SKM-1 treated with dmso at 0.1 percent for 144 hours (cell line): ENCODE results near the gene MIF4GD.
"Not testable (repeated sequence)": the region's sequence is repeated elsewhere in the genome, so short reads cannot be mapped to it uniquely, and the experiment has no call there.

Experiments used
- DNase-seq: peaks from one replicate; lab custom pipeline; 2025; ENCODE audit not compliant: unreplicated experiment; lab: John Stamatoyannopoulos, UW

The MIF4GD gene

GRCh38 chr17:75289115-75289831 is 18.2 kb upstream of the MIF4GD start, which contains the start of gene SLC25A19:
Gene SLC25A19, minus strand, starts transcription at chr17:75289433. Its CDS starts 2,669 bp downstream, at chr17:75286764.
- peak; percentile 96 for DNase-seq

- DNase-seq, result peak; percentile 62
Observed at GRCh38 chr17:75288770-75289114, 17.7 kb upstream of the MIF4GD start.

GRCh38 chr17:75288359-75288758 is 17.3 kb upstream of the MIF4GD start:
- no peak for DNase-seq

- DNase-seq, result no peak
Observed at GRCh38 chr17:75287221-75287620, 16.2 kb upstream of the MIF4GD start.

- DNase-seq, result no peak
Observed at GRCh38 chr17:75285123-75285522, 14.1 kb upstream of the MIF4GD start.

GRCh38 chr17:75280189-75280588 is 9.2 kb upstream of the MIF4GD start:
- not testable (repeated sequence) for DNase-seq

- DNase-seq, result no peak
Observed at GRCh38 chr17:75277664-75278071, 6.6 kb upstream of the MIF4GD start.

GRCh38 chr17:75273977-75274708 is 3.1 kb upstream of the MIF4GD start:
- DNase-seq, result no peak

- no peak for DNase-seq
Observed at GRCh38 chr17:75272848-75273184, 1.8 kb upstream of the MIF4GD start.

GRCh38 chr17:75271955-75272847 is 1.2 kb upstream of the MIF4GD start:
- no peak for DNase-seq

- DNase-seq, result peak; percentile 76
Observed at GRCh38 chr17:75271233-75271954, 363 bp upstream of the MIF4GD start.

GRCh38 chr17:75270218-75270965 is 639 bp downstream of the MIF4GD start:
- DNase-seq, result peak; percentile 76

GRCh38 chr17:75269844-75270217 is 1.2 kb downstream of the MIF4GD start:
- no peak for DNase-seq

- no peak for DNase-seq
Observed at GRCh38 chr17:75267411-75268232, 3.4 kb downstream of the MIF4GD start.

GRCh38 chr17:75267153-75267410 is 3.9 kb downstream of the MIF4GD start:
- no peak for DNase-seq

GRCh38 chr17:75266316-75267152 is 4.5 kb downstream of the MIF4GD start:
- no peak for DNase-seq

GRCh38 chr17:75265614-75266315 is 5.3 kb downstream of the MIF4GD start:
- no peak for DNase-seq

GRCh38 chr17:75263055-75263454 is 8.0 kb downstream of the MIF4GD start:
- DNase-seq, result no peak
